HepG2 (cell line): ENCODE data around the gene TSC22D3.

ENCODE experiments used
- BHLHE40 ChIP-seq: IDR thresholded peaks from 2 replicates; pipeline ENCODE4 v1.6.1; 2011; ENCODE audit warnings: low read length, improper control_type of control experiment
- GTF2F1 ChIP-seq: fragments of 150-350 bp; IDR thresholded peaks from 2 replicates; pipeline ENCODE4 v1.6.1; 2014; ENCODE audit warnings: low read length
- KDM5B ChIP-seq: sonication (generic); formaldehyde crosslinking; IDR thresholded peaks from 2 replicates; pipeline ENCODE4 v1.4.0; 2020; ENCODE audit warnings: missing genetic modification reagents, mild to moderate bottlenecking, borderline replicate concordance
- TF ChIP-seq, protein P1 (sequence below): sonication (generic); formaldehyde crosslinking; IDR thresholded peaks from 2 replicates; pipeline ENCODE4 v1.5.0; 2020; ENCODE audit warnings: mild to moderate bottlenecking, missing genetic modification reagents, moderate library complexity
- TF ChIP-seq, protein P2 (sequence below): sonication (generic); formaldehyde crosslinking; IDR thresholded peaks from 2 replicates; pipeline ENCODE4 v1.9.0; 2021; ENCODE audit warnings: missing genetic modification reagents, borderline replicate concordance

GRCh38 chrX:107723511-107723910 is 52.1 kb downstream of the TSC22D3 start:
- TF ChIP-seq, protein P1, sequence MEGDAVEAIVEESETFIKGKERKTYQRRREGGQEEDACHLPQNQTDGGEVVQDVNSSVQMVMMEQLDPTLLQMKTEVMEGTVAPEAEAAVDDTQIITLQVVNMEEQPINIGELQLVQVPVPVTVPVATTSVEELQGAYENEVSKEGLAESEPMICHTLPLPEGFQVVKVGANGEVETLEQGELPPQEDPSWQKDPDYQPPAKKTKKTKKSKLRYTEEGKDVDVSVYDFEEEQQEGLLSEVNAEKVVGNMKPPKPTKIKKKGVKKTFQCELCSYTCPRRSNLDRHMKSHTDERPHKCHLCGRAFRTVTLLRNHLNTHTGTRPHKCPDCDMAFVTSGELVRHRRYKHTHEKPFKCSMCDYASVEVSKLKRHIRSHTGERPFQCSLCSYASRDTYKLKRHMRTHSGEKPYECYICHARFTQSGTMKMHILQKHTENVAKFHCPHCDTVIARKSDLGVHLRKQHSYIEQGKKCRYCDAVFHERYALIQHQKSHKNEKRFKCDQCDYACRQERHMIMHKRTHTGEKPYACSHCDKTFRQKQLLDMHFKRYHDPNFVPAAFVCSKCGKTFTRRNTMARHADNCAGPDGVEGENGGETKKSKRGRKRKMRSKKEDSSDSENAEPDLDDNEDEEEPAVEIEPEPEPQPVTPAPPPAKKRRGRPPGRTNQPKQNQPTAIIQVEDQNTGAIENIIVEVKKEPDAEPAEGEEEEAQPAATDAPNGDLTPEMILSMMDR (CRISPR knock-in tag): no peak
- TF ChIP-seq, protein P2, sequence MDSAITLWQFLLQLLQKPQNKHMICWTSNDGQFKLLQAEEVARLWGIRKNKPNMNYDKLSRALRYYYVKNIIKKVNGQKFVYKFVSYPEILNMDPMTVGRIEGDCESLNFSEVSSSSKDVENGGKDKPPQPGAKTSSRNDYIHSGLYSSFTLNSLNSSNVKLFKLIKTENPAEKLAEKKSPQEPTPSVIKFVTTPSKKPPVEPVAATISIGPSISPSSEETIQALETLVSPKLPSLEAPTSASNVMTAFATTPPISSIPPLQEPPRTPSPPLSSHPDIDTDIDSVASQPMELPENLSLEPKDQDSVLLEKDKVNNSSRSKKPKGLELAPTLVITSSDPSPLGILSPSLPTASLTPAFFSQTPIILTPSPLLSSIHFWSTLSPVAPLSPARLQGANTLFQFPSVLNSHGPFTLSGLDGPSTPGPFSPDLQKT (CRISPR knock-in tag): no peak
- TF ChIP-seq BHLHE40: no peak
- no peak for TF ChIP-seq GTF2F1
- no peak for TF ChIP-seq KDM5B
